Testis (tissue), 2 donors: Measurements from ENCODE around the gene EOGT.

ENCODE experiments used
- CTCF ChIP-seq, 3 experiments: fragments of 450-650 bp in 2 of 3; fragments of 200-600 bp in 1 of 3; sonication (generic) in 1 of 3; IDR thresholded peaks; one replicate each; pipeline ENCODE4 v1.5.1; 2016 to 2019; ENCODE audit warnings: antibody characterized with exemption in 3 of 3, mild to moderate bottlenecking in 2 of 3, moderate library complexity in 1 of 3
- POLR2A ChIP-seq: fragments of 450-650 bp; IDR thresholded peaks from one replicate; pipeline ENCODE4 v1.6.1; 2017; ENCODE audit warnings: antibody characterized with exemption, mild to moderate bottlenecking, moderate library complexity

- no peak for TF ChIP-seq CTCF (IDR thresholded peaks at IDR 0.05)
- TF ChIP-seq POLR2A: no peak
Observed at GRCh38 chr3:69016102-69016501, 2.6 kb upstream of the EOGT start.
